ENCODE measurements around the gene STYXL1.

Gene STYXL1

DNA sequence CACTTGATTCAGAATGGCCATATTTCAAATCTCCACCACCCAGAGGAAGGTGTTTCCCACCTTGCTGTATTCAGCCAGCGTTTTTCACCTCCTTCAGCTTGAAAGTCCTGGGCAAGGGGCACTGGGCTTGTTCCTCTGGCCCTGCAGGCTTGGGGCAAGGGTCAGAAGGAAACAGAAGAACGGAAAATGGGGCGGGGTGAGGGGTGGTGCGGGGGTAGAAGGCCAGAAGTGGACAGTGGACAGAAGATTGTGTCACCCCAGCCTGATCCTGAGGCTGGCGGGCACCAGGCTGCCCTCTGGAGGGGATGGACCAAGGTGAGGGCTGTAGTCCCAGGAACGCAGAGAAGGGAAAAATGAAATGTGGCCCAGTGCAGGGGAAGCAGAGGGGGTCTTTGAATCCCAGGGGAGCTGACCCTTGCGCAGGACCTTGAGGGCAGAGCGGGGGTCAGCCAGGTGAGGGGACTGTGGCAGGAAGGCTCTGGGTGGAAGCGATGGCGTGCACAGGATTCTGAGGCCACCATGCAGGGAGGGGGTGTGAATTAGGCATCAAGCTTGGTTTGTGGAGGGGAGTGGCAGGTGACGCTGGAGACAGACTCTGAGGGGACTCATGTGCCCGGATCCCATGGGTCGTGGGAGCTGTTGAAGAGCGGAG is 76.4 kb downstream of the STYXL1 start:
- DNase-seq = no peak

DNA sequence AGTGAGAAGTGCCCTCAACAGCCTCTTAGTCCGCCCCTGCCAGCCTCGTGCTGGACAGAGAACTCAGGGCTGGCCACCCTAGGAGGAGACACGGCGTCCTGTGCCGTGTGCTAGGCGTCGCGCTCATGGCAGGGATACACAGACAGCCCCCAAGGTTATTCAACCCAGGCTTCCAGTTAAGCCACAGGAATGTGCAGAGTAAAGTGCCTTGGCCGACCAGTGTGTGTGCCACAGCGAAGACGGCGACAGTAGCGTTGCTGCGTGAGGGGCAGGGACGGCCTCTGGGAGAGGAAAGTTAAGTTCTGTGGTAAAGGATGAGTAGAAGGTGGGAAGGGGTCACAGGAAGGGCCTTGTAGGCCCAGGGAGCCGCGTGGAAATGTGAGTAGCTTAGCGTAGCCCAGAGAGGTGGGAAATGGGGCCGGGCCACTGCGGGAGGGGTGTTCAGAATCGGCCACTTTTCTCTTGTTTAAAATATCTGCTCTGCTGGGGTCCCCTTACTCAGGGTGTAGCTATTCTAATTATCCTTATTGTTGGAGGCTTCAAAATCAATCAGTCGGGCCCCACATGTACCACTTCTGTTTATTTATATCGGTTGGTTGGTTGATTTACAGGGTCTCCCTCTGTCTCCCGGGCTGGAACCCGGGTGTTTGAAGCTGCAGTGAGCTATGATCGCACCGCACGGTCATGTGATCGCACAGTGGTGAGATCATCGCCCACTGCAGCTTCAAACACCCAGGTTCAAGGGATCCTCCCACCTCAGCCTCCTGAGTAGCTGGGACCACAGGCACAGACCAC is 77.9 kb downstream of the STYXL1 start:
- no peak for DNase-seq

DNA sequence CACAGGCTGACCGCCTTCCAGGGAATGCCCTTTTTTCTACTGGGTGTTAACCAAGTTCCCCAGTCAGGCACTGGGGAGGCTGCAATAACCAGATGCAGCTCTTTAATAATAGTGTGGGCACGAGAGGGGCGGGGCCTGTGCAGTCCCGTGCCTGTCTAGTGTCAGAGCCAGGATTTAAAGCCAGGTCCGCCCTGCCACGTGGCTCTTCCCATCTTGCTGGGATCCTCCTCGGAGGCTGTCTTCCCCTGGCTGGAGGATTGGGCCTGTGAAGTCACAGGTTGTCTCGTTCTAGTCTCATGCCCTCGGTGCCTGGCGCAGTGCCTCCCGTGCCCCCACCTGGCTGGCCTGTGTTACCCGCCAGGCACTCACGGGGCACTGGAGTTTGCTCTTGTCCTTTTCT is 78.6 kb downstream of the STYXL1 start:
- no peak for DNase-seq

DNA sequence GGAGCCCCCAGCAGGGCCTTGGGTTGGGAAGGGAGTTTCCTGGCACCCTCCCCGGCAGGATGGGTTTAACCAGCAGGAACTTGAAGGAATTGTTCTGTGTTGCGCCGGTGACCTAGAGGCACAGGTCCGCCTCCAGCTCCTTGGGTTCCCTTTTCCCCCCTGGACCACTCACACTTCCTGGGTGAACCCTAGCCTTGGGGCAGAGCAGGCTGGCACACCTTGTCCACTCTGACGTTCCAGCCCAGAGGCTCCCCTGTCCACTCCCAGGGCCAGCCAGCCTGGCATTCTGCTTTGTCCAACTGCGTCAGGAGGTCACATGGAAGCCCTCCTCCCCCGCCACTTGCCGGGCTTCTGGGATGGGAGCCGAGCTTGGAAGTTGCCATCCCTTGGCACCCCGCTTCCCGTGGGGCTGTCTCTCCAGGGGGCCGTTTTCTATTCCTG is 79.2 kb downstream of the STYXL1 start:
- no peak for DNase-seq

DNA sequence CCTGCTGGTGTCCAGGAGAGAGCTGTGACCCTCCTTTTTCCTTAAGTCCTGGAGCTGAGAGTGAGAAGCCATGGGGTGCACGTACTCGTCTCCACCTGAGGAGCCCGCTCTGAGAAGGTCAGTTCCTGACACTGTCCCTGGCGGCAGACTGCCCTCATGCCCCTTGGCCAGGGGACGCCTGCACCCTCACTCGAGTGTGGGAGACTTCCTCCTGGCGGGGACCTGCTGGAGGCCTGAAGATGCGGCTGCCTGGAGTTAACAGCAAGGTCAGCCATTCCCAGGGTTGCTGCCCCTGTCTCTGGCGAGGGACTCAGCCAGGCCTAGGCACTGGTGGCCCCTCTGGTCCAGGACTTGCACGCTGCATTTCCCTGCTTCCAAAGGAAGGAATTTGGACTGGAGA is 79.8 kb downstream of the STYXL1 start:
- no peak for DNase-seq

DNA sequence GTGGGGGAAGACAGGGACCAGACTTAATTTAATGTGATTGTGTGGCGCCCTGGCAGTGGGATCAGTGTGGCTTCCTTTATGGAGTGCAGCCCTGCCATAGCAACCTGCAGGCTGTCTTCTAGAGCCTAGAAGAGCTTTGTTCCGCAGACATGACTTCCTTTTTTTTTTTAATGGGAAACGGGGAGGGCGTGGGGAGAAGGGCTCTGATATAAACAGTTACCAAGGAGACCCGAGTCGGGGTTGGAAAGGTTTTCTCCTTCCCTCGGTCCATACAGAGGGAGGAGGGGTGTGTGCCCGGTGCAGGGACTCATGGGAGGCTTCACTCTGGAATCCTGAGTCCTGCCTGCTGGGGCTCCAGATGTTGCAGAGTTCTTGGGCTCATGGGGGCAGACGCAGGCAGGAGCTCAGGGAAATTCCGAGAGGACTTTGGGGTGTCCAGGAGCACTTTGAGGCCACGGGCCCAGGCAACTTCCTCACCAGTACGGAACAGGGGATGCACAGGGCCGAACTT is 80.3 kb downstream of the STYXL1 start:
- peak; percentile 59 for DNase-seq

DNA sequence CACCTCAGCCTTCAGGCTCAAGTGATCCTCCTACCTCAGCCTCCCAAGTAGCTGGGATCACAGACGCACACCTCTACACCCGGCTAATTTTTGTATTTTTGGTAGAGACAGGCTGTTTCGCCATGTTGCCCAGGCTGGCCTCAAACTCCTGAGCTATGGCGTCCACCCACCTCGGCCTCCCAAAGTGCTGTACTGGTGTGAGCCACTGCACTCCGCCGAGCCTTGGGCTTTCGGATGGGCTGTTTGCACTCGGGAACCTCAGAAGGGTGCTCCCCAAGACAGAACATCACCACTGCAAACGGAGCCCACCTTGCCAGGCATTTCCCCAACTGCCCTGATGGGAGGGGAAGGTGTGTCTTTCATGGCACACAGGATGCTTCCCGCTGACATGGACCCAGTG is 80.7 kb downstream of the STYXL1 start:
- DNase-seq = no peak

DNA sequence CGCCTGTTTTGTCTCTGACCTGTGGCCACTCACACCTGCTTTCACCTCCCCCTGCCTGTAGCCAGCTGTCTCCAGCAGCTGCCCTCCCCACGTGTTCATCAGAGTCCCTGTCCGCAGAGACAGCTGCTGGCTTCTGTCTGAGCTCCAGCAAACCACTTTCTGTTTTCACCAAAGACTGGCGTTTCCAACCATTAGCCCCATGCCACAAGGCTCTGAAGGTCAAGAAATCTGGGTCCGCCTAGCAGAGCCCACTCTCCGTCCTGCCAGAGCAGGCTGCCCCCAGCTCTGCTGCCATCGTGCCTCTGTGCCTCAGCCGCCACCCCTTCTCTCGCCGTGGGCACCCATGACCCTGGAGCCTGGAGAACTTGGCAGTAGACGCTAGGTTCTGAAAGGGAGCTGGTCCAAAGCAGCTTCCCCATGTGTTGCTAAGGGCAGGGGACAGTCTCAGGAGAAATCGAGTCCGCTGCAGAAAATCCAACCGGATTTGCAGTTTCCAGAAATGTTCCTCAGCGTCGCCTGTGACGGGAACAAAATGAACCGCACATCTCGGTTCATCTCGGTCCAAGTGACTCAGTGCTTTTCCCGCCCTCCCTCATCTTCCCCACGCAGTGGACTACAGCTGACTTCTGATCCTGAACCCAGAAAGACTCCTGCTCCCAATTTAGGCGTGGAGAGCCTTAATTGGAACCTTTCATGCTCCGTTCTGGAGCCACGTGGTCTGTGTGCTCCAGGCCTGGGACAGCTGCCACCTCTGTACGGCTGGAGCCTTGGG is 81.4 kb downstream of the STYXL1 start:
- DNase-seq = peak; percentile 82

DNA sequence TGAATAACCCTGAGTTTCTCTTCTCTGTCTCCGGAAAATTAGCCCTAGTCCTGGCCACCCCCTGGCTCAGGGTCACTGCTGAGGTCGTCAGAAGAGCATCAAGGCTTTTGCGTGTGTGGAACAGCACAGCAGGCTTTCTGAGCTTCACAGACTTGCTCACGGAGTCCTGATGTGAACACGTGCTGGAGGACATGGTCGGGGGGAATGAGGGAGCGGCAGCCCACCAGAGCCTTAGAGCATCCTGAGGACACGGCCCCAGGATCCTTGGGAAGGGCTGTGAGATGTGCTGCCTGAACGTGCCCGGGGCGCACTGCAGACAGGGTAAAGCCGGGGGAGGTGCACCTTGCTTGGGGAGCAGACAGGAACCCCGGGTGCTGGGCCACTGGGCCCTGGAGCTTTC is 82.2 kb downstream of the STYXL1 start:
- DNase-seq = no peak

DNA sequence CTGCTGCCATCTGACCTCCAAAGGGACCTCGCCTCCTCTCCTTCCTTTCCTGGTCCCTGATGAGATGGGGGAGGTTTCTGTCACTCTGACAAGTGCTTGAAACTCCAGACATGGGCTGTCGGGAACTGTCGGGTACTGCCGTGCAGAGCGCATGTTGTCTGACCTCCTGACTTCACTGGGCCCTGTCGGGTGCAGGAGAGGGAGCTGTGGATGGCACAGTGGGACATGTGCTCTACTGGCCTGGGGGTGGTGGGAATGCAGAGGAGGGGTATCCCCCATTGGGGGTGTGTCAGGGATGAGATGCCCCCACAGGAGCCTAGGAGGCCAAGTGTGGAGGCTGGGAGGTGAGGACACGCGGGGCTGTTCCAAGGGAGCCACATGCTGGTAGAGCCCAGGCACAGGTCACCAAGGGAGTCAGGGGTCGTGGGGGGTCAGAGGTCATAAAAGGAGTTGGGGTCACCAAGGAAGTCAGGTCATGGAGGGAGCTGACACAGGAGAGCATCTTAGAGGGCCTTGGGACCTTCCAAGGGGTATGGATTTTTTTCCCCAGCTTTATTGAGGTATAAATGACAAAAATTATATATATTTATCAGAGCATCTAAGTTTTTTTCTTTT is 84.3 kb downstream of the STYXL1 start:
- no peak for DNase-seq

DNA sequence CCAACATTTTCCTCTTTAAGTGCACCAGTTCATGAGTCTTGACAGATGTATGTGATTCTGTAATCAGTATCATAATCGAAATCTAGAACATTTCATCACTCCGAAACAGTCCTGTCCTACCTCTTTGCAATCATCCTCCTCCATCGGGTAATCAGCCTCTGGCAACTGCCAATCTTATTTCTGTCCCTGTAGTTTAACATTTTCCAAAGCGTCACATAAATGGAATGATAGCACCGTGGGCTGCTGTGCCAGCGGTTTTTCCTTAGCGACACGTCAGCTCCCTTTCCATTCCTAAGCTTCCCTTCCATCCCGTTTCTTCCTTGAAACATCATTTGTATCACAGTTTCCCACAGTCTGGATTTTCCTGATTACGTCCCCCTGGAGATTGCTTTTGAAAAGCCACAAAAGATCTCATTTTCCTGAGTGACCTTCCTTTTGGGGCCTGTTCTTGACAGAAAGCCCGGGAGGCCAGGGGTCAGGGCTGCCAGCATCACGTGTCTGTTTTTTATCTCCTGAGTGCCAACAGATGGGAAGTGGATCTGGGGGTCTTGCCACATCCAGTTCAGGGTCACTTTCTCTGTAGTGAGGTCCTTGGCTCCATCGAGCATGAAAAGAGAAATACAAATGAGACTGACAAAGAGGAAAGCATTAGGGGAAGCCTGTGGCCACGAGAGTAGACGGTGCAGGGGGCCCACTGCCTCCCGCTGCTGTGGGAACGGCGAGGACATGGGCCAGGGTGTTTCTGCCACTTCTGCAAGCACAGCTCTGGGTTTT is 85.0 kb downstream of the STYXL1 start:
- no peak for DNase-seq

DNA sequence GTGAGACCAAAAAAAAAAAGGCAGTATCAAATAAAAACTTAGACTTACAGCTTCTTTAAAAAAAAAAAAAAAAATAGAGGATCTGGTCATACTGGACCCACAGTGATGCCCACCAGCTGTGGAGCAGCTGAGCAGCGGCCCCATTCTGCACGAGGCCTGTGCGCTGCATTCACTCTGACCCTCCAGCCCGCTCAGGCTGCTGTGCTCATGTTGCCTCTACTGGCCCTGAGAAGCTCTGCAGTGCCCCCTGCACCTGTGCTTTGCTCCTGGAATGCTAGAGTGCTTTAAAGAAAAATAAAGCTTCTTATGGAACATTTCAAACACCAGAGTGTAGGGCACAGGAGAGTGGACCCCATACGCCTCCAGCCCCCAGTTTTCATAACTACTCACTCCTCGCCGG is 86.6 kb downstream of the STYXL1 start:
- no peak for DNase-seq

DNA sequence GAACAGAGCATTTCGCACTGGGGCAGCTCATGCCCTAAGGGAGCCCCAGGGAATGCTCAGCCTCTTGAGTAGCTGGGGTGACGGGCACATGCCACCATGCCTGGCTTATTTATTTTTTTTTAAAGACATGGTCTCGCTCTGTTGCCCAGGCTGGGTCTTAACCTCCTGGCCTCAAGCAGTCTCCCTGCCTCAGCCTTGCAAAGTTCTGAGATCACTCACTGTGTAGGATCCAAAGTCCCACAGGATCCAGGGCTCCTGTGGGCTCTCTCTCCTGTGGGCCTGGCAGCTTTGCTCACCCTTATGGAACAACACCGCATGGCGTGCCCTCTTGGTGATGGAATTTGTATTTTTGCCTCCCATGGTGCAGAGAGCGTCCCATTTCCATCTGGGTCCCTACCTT is 87.4 kb downstream of the STYXL1 start:
- DNase-seq = no peak

DNA sequence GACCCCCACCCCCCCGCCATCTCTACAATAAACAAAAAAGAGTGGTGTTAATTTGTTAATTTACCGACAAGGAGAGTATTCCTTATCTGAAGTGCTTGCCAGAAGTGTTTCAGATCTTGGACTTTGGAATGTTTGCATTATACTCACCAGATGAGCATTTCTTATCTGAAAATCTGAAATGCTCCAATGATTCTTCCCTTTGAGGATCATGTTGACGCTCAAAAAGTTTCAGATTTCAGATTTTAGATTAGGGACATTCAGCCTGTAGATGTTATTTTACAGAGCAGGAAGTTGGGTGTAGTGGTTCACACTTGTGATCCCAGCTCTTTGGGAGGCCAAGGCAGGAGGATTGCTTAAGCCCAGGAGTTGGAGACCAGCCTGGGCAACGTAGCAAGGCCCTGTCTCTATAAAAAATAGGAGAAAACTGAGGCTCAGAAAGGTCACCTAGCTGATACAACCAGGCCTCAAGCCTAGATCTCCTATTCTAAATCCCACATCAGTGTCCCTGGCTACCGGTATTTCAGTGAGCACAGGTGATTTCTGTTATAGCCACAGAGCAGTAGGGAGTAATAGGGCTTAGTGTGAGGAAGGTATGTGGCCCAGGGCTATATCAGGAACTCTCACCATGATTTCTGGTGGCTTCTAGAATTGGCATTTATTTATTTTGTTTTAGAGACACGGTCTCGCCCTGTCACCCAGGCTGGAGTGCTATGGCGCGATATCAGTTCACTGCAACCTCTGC is 88.8 kb downstream of the STYXL1 start:
- no peak for DNase-seq

DNA sequence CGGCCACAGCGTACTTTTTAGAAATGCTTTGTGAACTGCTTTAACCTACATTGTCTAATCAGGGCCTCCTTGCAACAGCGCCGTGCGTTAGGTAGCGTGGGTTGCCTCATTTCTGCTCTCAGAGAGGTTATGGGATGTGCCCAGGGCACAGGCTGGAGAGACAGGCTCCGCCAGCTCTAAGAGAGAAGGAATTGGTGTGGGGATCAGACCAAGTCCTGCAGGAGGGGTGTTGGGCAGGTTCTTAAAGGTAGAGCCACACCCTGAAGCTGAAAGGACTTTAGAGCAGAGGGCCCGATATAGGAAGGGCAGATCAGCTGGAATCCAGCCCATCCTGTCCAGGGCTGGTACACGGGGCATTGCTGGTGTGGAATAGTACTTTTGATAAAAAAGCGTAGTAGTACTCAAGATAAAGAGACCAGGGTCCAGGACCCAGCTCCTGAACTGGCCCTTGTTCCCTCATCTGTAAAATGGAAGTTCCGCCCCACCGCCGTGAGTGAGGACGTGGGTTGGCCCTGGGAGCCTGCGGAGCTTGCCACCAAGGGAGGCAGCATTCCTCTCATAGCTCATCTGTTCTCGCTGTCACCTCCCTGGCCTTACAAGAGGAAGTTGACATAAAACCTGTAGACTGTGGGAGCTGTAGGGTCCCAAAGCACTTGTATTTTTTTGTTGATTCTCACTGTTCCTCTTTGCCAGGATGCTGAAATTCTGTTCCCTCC is 90.6 kb downstream of the STYXL1 start:
- DNase-seq = no peak

DNA sequence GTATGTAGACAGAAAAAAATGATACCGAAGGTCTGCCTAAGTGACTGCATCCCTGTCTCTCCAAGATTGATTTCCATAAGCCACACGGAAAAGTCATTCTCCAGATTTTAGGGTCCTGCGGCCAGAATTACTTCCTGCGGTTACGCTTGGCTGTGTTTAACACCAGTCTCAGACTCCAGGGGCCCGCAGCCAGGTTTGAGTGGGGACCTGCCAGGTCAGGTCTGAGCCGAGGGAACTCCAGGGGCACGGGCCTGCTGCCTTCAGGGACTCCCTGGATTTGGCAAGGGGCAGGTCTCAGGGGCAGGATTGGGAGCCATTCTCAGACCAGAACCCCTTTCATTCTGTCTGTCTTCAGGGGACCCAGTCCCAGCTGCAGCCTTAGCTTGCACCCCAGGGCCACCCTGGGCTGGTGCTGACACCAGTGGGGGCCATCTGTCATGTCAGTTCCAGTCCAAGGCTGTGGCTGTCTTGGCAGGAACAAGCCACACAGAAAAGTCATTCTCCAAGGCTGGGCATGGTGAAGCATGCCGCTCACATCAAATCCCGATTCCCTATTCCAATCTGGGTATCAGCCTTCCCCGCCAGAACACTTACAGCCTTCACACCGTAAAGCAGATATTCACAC is 92.4 kb downstream of the STYXL1 start:
- DNase-seq = no peak

DNA sequence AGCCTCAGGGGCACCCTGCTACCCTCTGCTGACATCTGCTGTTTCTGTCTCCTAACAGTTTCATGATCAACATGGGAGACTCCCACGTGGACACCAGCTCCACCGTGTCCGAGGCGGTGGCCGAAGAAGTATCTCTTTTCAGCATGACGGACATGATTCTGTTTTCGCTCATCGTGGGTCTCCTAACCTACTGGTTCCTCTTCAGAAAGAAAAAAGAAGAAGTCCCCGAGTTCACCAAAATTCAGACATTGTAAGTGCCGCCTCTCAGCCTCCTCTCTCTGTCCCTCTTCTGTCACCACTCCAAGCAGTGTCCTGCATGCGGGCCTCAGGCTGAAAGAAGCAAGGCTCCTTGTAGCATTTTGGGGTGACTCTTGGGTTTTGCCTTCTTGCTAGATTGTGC is 93.9 kb downstream of the STYXL1 start:
- DNase-seq = no peak

DNA sequence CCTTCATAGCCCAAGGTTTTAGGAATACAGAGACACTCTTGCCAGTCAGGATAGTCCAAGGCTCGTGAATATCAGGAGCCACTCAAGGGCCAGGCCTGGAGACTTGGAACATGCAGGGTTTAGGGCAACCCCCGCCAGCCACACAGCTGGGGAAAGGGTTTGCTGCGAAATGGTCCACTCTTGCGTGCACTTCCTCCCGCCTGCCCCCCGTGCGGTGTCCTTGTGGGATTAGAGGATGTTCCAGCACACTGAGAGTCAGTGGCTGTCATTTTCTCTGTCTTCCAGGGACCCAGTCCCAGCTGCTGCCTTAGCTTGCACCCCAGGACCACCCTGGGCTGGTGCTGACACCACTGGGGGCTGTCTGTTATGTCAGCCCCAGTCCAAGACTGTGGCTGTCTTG is 94.4 kb downstream of the STYXL1 start:
- DNase-seq = no peak

DNA sequence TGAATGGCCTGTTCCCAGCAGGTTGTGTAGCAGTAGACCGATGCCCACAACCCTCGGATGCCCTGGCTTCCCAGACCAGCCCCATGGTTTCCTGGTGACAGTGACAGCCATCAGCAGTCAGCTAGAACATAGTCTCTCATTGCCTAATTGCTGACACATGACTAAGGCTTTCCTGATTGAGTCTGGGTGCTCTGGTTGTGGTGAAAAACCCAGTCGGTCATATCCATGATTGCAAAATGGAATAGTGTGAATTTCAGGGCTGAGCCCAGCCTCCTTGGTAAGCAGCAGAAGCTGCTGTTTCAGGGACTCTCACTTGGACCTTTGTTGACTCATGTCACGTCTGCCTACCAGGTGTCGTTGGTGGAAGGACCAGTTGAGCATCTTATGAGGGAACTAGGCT is 96.3 kb downstream of the STYXL1 start:
- no peak for DNase-seq

DNA sequence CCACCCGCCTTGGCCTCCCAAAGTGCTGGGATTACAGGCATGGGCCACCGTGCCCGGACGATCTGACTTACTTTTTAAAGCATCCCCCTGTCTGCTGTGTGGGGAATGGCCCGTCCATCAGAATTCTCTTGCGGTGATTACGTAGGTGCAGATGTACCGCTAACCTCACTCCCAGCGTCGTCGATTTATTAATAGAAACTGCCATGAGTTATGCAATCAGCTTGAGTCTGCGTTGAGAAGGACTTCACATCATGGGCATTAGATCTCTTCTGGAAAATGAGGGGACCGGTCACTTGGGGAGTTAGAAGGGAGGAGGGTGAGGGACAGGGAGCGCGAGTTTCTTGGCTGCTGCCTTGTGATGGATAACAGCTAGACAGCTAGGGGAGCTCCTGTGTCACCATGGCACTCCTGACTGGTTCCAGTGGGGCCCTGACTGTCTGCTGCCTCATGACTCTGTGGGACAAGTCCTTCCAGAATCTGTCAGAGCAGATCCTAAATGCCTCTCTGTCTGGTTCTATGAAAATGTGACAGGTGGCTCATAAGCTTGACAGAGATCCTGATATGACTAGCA is 97.6 kb downstream of the STYXL1 start:
- no peak for DNase-seq
